ENCODE measurements around the gene SLC12A7. TPM values are rescaled to one million over a fixed set of nuclear protein-coding genes. Genes with fewer than 3 reads are reported as not detected.

The SLC12A7 gene
- total and polyA plus RNA-seq, 12 donors: 1.3 to 52.6 (median 24.4) TPM

- TF ChIP-seq, protein P1, sequence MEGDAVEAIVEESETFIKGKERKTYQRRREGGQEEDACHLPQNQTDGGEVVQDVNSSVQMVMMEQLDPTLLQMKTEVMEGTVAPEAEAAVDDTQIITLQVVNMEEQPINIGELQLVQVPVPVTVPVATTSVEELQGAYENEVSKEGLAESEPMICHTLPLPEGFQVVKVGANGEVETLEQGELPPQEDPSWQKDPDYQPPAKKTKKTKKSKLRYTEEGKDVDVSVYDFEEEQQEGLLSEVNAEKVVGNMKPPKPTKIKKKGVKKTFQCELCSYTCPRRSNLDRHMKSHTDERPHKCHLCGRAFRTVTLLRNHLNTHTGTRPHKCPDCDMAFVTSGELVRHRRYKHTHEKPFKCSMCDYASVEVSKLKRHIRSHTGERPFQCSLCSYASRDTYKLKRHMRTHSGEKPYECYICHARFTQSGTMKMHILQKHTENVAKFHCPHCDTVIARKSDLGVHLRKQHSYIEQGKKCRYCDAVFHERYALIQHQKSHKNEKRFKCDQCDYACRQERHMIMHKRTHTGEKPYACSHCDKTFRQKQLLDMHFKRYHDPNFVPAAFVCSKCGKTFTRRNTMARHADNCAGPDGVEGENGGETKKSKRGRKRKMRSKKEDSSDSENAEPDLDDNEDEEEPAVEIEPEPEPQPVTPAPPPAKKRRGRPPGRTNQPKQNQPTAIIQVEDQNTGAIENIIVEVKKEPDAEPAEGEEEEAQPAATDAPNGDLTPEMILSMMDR (IDR thresholded peaks at IDR 0.05): no peak
- TF ChIP-seq POLR2A (IDR thresholded peaks at IDR 0.05): no peak
- Histone ChIP-seq H3K36me3 (replicated peaks in 1 of 2) (no peaks in the 10 kb centered on the region), H3K27ac (no peak overlapping the region), H3K27me3 (no peaks in the 10 kb centered on the region), H3K4me3 (no peak overlapping the region), H3K4me1 (replicated peaks in 1 of 2) (no peaks in the 10 kb centered on the region), H3K9me3 (replicated peaks in 1 of 3) (no peaks in the 10 kb centered on the region)
- 75 to 93% (median 82%) methylated on average over 19 of the region's 19 CpGs for WGBS, 4 donors
- intact Hi-C loops (cut with DNase I): no loop called here
- DNase-seq: peak in 1 of 7 donors; percentile 9
Measured at GRCh38 chr5:1031306-1031959, 80.4 kb downstream of the SLC12A7 start.

DNA sequence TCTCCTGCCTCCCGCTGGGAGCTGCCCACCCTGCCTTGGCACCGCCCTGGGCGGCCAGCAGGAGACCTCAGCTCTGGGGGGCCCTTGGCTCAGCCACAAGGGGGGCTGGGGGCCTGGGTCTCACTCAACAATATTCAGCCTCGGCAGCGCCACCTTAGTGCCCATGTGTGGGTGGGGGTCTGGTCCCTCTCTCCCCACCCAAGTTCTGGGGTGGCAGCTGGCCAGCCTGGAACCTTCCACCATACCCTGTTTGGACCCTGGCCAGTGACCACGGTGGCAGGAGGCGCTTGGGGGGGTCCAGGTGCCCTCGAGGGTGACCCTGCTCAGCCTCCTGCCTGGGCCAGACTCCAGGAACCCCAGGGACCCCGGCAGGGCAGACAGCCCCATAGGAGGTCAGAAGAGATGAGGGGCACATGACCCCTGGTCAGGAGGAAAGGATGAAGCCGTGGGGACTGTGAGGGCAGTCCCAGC lies 81.0 kb downstream of the SLC12A7 start:
- Histone ChIP-seq H3K4me3 (no peak overlapping the region), H3K4me1 (replicated peaks in 1 of 2) (no peaks in the 10 kb centered on the region), H3K27ac (no peak overlapping the region), H3K27me3 (no peaks in the 10 kb centered on the region), H3K9me3 (replicated peaks in 1 of 3) (no peaks in the 10 kb centered on the region), H3K36me3 (replicated peaks in 1 of 2) (no peaks in the 10 kb centered on the region)
- TF ChIP-seq, protein P1 (IDR thresholded peaks at IDR 0.05): no peak
- no peak for TF ChIP-seq POLR2A (IDR thresholded peaks at IDR 0.05)
- WGBS, 4 donors: 65 to 80% (median 73%) methylated on average over 1 to 10 of the region's 10 CpGs
- DNase-seq: peak in 1 of 7 donors; percentile 1
- intact Hi-C loops (cut with DNase I): no loop called here

GRCh38 chr5:1029945-1030625 lies 81.8 kb downstream of the SLC12A7 start:
- DNase-seq: peak in 1 of 7 donors; percentile 4
- H3K4me3 ChIP-seq: no peak overlapping the region
- WGBS, 4 donors: 72 to 87% (median 81%) methylated on average over 4 to 10 of the region's 10 CpGs
- no peaks in the 10 kb centered on the region for H3K36me3 ChIP-seq (replicated peaks in 1 of 2)
- no peaks in the 10 kb centered on the region for H3K4me1 ChIP-seq (replicated peaks in 1 of 2)
- intact Hi-C loops (cut with DNase I): no loop called here
- H3K27me3 ChIP-seq: no peaks in the 10 kb centered on the region
- no peak overlapping the region for H3K27ac ChIP-seq
- TF ChIP-seq, protein P1 (IDR thresholded peaks at IDR 0.05): no peak
- no peak for TF ChIP-seq POLR2A (IDR thresholded peaks at IDR 0.05)
- H3K9me3 ChIP-seq (replicated peaks in 1 of 3): no peaks in the 10 kb centered on the region

DNA sequence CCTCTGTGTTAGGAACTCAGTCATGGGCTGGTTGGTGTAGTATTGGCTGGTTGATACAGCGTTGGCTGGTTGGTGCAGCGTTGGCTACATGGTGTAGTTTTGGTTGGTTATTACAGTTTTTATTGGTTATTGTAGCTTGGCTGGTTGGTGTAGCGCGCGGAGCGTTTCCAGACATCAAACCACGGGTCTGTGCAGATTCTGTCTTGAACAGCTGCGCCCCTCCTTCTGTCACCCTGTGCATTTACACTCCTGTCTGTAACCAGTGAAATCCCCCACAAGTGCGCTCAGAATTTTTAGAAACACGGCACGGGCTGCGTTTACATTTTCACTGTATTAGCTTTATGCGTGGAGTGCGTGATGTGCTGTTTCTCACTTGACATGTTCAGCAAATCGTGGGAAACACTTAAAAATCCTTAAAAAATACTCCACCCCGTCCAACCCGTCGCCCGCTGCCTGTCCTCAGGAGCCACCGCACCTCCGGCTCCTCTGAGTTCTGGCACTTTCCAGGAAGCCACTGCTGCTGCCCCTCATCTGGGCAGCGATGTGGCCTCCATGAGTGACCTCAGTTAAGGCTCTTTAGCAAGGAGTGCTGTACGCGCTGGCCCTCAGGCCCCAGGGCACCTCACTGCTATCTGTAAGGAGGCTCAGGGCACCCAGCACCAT lies 82.5 kb downstream of the SLC12A7 start:
- Histone ChIP-seq H3K4me1 (replicated peaks in 1 of 2) (no peaks in the 10 kb centered on the region), H3K27me3 (no peaks in the 10 kb centered on the region), H3K4me3 (no peak overlapping the region), H3K36me3 (replicated peaks in 1 of 2) (no peaks in the 10 kb centered on the region), H3K9me3 (replicated peaks in 1 of 3) (no peaks in the 10 kb centered on the region), H3K27ac (no peak overlapping the region)
- TF ChIP-seq, protein P1 (IDR thresholded peaks at IDR 0.05): no peak
- no peak for TF ChIP-seq POLR2A (IDR thresholded peaks at IDR 0.05)
- 86 to 92% (median 91%) methylated on average over 23 to 24 of the region's 24 CpGs for WGBS, 4 donors
- intact Hi-C loops (cut with DNase I): no loop called here
- DNase-seq: peak in 1 of 7 donors; percentile 8
